VCaP (cell line): ENCODE measurements around the gene FAM187B.

Experiments used
- H3K27ac ChIP-seq: fragments of 450-650 bp; 2 replicates; pipeline ENCODE4 v1.5.1; 2017
- TF ChIP-seq, protein P1 (sequence below): fragments of 450-650 bp; conservative IDR thresholded peaks from 2 replicates; pipeline ENCODE4 v1.5.1; 2017; ENCODE audit warnings: mild to moderate bottlenecking, moderate library complexity

The FAM187B gene

DNA sequence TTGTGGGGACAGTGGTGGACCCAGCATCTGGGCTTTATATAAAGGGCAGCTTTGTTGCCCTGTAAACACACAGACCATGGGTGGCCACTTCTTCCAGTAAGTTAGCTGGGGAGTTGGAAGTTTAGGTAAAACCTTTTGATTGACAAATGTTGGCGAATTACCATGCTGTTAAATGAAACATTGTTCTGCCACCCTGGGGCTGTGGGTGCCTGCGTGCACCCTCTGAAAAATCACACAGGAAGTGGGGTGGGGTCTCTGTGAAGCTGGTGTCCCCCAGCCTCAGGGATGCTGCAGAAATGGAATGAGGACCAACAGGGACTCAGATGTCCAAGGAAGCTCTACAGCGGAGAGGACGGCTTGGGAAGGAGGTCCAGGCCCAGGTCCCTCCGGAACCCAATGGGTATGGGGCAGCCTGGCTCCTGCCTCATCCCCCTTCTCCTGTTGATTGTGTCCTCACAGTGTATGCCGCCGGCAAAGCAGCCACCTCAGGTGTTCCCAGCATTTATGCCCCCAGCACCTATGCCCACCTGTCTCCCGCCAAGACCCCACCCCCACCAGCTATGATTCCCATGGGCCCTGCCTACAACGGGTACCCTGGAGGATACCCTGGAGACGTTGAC lies 37.5 kb upstream of the FAM187B start:
- peak overlapping the region; percentile 100 for H3K27ac ChIP-seq
- TF ChIP-seq, protein P1, sequence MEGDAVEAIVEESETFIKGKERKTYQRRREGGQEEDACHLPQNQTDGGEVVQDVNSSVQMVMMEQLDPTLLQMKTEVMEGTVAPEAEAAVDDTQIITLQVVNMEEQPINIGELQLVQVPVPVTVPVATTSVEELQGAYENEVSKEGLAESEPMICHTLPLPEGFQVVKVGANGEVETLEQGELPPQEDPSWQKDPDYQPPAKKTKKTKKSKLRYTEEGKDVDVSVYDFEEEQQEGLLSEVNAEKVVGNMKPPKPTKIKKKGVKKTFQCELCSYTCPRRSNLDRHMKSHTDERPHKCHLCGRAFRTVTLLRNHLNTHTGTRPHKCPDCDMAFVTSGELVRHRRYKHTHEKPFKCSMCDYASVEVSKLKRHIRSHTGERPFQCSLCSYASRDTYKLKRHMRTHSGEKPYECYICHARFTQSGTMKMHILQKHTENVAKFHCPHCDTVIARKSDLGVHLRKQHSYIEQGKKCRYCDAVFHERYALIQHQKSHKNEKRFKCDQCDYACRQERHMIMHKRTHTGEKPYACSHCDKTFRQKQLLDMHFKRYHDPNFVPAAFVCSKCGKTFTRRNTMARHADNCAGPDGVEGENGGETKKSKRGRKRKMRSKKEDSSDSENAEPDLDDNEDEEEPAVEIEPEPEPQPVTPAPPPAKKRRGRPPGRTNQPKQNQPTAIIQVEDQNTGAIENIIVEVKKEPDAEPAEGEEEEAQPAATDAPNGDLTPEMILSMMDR: no peak

DNA sequence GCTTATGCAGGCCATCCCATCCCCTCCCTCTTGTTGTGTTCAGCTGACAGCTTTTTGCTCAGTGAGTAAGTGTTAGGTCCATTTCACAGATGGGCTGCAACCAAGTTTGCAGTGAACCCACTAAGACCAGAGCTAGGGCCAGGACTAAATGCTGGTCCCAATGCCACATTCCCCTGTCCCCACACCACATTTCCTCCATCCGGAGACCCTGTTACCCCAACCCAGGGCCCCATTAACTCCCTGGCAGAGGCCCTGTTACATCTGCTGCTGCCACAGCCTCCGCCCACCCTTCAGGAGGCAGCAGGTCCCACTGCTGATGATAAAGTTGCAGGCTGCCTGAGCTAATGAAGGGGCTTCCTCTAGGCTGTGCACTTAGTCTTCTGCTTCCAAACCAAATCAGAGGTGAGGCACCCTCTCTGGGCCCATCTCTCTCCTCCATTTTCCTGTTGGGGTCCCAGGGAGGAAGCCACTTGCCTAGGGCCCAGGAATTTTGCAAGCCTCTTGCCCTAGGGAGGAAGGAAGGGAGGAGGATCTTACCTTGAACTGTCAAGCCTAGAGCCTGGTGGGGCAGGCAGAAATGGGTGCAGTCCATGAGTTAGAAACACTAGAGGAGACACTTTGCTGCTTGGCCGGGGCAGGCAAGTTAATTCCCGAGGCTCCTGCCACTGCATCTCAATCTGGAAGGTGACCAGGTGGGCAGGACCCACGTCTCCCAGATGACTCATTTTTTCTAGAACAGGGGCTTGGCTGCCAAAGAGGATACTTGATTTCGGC lies 36.8 kb upstream of the FAM187B start:
- TF ChIP-seq, protein P1: no peak
- H3K27ac ChIP-seq: peak overlapping the region; percentile 100

DNA sequence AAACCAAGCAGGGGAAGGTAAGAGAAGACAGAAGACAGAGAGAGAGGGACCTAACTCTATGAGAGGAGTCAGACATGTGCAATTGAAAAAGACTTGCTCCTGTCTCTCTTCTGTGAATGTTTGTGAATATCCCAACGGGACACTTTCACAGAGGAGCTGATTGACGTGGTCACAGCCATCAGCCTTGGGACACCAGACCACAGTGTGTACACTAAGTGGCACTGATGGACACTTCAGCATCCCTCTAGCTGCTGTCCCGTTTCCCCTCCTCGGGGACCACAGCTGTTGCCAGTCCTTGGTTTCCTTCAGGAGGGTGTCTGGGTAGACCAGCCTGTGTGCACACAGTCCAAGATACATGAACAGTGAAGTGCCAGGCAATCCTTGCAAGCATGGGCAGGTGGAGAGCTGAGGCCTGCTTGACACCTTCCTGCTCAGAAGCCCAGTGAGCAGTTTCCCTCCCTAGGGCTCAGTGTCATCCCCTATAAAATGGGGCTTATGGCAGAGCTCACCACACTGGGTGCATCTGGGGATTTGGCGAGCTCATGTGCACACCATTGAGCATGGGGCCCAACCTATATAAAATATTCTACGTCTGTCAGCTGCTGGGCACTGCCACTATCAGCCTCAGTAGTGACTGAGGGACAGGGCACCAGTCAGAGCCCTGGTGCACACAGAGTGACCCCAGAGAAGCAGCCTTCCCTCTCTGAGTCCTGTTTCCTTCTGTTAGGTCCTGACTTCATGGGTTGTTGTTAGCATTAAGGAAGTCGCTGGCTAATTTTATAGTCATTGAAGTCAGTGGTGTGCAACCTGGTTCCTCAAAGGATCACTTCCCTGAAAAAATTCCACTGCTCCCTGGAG lies 36.0 kb upstream of the FAM187B start:
- TF ChIP-seq, protein P1: no peak
- peak overlapping the region; percentile 100 for H3K27ac ChIP-seq

DNA sequence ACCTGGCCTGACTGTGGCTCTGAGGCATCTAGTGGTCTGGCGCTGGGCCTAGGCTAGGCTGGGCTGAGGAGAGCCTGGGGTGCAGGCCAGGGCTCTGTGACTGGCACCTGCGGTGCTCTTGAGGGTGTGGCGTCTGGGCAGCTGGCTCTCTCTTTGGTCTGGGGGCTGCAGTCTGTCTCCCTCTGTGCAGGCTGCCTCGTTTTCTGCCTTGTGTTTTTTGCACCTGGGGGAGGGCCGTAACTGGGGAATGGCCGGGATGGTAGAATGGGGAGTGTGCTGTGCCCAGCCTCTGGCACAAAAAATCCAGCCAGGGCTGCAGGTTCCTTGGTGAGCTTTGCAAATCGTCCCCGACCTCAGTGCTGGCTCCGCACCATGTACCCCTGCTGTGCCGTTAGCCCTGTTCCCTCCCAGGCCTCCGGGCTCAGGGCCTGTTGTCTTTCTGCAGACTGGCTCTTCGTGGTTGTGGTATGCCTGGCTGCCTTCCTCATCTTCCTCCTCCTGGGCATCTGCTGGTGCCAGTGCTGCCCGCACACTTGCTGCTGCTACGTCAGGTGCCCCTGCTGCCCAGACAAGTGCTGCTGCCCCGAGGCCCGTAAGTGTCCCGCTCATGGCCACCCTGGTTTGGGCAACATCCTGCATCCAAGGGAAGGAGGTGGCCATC lies 33.7 kb upstream of the FAM187B start:
- H3K27ac ChIP-seq: peak overlapping the region; percentile 30

DNA sequence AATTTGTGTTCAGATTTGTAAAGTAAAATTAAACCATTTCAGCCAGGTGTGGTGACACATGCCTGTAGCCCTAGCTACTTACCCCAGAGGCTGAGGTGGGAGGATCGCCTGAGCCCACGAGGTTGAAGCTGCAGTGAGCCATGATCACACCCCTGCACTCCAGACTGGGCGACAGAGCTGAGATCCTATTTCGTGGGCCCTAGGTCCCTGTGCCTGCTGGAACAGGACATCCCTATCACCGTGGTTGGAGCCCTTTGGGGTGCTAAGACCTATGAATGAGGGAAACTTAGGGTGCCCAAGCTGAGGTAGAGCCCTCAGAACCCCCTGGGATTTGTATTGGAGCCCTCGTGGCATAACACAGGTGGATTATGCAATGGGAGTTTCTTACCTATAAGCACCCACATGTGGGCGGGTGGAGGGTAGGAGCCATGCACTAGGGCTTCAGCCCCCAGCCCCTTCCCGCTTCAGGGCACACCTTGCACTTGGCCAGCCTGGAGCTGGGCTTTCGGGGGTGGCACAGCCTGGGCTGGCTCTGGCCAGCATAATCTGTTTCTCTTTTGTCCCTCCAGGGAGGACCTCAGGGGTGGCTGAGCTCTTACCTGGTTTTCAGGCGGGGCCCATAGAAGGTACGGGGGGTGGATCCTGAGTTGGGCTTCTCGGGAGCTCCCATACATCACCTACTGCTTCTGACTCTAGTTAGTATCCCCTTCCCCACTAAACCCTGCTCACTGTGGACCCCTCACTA lies 33.0 kb upstream of the FAM187B start:
- TF ChIP-seq, protein P1: no peak

More for the DNA sequence above, 33.7 kb upstream of the FAM187B start:
- TF ChIP-seq, protein P1: no peak

DNA sequence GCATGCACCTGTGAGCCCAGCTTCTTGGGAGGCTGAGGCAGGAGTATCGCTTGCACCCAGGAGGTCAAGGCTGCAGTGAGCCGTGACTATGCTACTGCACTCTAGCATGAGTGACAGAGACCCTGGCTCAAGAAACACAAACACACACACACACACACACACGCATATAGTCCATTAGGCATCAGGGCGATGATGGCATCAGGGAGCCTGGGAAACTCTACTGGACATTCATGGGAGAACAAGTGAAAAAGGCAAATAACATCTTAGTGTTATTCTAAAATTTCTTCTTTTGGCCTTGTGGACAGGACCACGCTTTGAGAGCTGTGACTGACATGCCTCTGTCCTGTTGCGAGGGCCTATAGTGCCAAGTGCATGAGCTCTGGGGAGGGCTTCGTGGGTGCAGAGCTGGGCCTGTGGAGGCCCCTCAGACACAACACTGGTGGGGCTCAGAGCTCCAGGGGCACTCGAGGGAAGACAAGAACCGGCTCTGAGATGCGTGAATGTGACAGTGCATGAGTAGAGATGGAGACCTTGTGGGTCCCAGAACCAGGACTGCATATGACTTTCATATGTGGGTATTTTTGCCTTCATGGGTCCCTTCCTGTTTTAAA lies 32.3 kb upstream of the FAM187B start:
- TF ChIP-seq, protein P1: no peak
- peak overlapping the region; percentile 30 for H3K27ac ChIP-seq

More for the DNA sequence above, 33.0 kb upstream of the FAM187B start:
- peak overlapping the region; percentile 30 for H3K27ac ChIP-seq
